K562 (cell line): ENCODE measurements around the gene C16orf96. TPM values are rescaled to one million over a fixed set of nuclear protein-coding genes. Genes with fewer than 3 reads are reported as not detected.
A peak's percentile ranks its signal among the peaks of the same experiment; 100 is the strongest.

ENCODE experiments used
- ATAC-seq: fragments of 200-7000 bp; cut with Tn5 transposase; 3 replicates; pipeline ENCODE4 v1.9.1; 2020; ENCODE audit warnings: moderate library complexity
- BruUV-seq: library from RNA; stranded (reverse); fragments of 400-500 nt; replicated peaks from 2 replicates; lab custom pipeline; 2021; lab: Mats Ljungman, UMichigan
- CTCF ChIA-PET: fragments of 300-600 bp; formaldehyde crosslinking; extraction: SDS; loops from one replicate; lab custom pipeline; 2021; ENCODE audit warnings: low intra/inter-chr PET ratio; lab: Yijun Ruan, JAX
- POLR2A ChIA-PET: fragments of 300-600, 350-650 bp; sonication (Branson Sonifier 250); formaldehyde crosslinking; extraction: SDS; loops from one replicate; lab custom pipeline; 2021; ENCODE audit warnings: antibody characterized with exemption, inconsistent platforms; lab: Yijun Ruan, JAX
- DNase-seq, 4 experiments: peaks; one replicate each; pipeline versions ENCODE4 v3.0.0 to v3.0.0-alpha.2; 2011 to 2018; ENCODE audit warnings: low spot score in 3 of 4, mixed read lengths in 3 of 4; ENCODE audit errors: extremely low read depth in 1 of 4
- FAIRE-seq: peaks from 2 replicates; lab custom pipeline; 2011; peaks lifted over from hg19 to GRCh38; lab: Jason Lieb, UNC
- H2AFZ ChIP-seq: 2 replicates; pipeline ENCODE4 v1.6.0; 2011; ENCODE audit warnings: low read depth, low read length, control low read depth, inconsistent platforms
- H3K27ac ChIP-seq: fragments of 200-600 bp; 3 replicates; pipeline ENCODE4 v1.8.0; 2011; ENCODE audit warnings: low read depth, mild to moderate bottlenecking, control low read depth, inconsistent platforms, low read length, moderate library complexity, mixed read lengths; ENCODE audit errors: extremely low read depth
- H3K27me3 ChIP-seq, 2 experiments: fragments of 300-600 bp in 1 of 2; 2 replicates in 1 of 2; 3 replicates in 1 of 2; pipeline versions ENCODE4 v1.6.0 to v1.8.0; 2011; ENCODE audit warnings: inconsistent platforms in 2 of 2, low read length in 2 of 2, mild to moderate bottlenecking in 1 of 2, mixed read lengths in 1 of 2, moderate library complexity in 1 of 2; ENCODE audit not compliant: control insufficient read depth in 2 of 2, insufficient read depth in 2 of 2
- H3K36me3 ChIP-seq: fragments of 300-600 bp; 3 replicates; pipeline ENCODE4 v1.8.0; 2011; ENCODE audit warnings: mild to moderate bottlenecking, low read length, inconsistent platforms; ENCODE audit not compliant: control insufficient read depth, insufficient read depth
- H3K4me1 ChIP-seq, 2 experiments: fragments of 200-600 bp in 1 of 2; replicated peaks in 1 of 2; 2 replicates in 1 of 2; 3 replicates in 1 of 2; pipeline versions ENCODE4 v1.5.1 to v1.8.0; 2011; ENCODE audit warnings: inconsistent platforms in 2 of 2, low read length in 2 of 2, mild to moderate bottlenecking in 1 of 2, mixed read lengths in 1 of 2, moderate library complexity in 1 of 2; ENCODE audit not compliant: control insufficient read depth in 2 of 2, insufficient read depth in 2 of 2
- H3K4me2 ChIP-seq: 2 replicates; pipeline ENCODE4 v1.6.1; 2011; ENCODE audit warnings: low read length, control low read depth, inconsistent platforms, mixed read lengths; ENCODE audit not compliant: insufficient read depth
- H3K4me3 ChIP-seq: fragments of 200-600 bp; sonication (generic), shearing (Covaris generic); 2 replicates; pipeline ENCODE4 v1.5.1; 2016; ENCODE audit warnings: control low read depth, inconsistent platforms
- H3K79me2 ChIP-seq: fragments of 200-600 bp; 3 replicates; pipeline ENCODE4 v1.8.0; 2011; ENCODE audit warnings: low read length, inconsistent platforms; ENCODE audit not compliant: control insufficient read depth, insufficient read depth
- H3K9ac ChIP-seq, 2 experiments: 2 replicates each; pipeline versions ENCODE4 v1.6.0 to v1.6.1; 2011; ENCODE audit warnings: low read depth in 2 of 2, low read length in 2 of 2, control low read depth in 1 of 2, inconsistent platforms in 1 of 2, mild to moderate bottlenecking in 1 of 2, mixed read lengths in 1 of 2; ENCODE audit not compliant: insufficient read depth in 1 of 2
- H3K9me1 ChIP-seq: one replicate; pipeline ENCODE4 v1.6.0; 2011; ENCODE audit warnings: inconsistent platforms, mild to moderate bottlenecking, low read length, moderate library complexity; ENCODE audit not compliant: control insufficient read depth, insufficient read depth
- H3K9me3 ChIP-seq: replicated peaks from 2 replicates; pipeline ENCODE4 v1.5.1; 2011; ENCODE audit warnings: low read depth, low read length, inconsistent platforms; ENCODE audit not compliant: control insufficient read depth, insufficient read depth
- H4K20me1 ChIP-seq: replicated peaks from 2 replicates; pipeline ENCODE4 v1.6.1; 2011; ENCODE audit warnings: low read length, inconsistent platforms, mixed read lengths; ENCODE audit not compliant: control insufficient read depth, insufficient read depth
- HNRNPL ChIP-seq: fragments of 200-400 bp; formaldehyde crosslinking; IDR thresholded peaks from 2 replicates; pipeline ENCODE4 v1.6.1; 2017; ENCODE audit warnings: low read depth, mild to moderate bottlenecking, low read length
- POLR2AphosphoS5 ChIP-seq: IDR thresholded peaks from 2 replicates; pipeline ENCODE4 v1.6.1; 2011; ENCODE audit warnings: mild to moderate bottlenecking, low read depth, low read length, moderate library complexity; ENCODE audit not compliant: control insufficient read depth, insufficient read depth
- POLR2G ChIP-seq: fragments of 200-400 bp; formaldehyde crosslinking; IDR thresholded peaks from 2 replicates; pipeline ENCODE4 v1.6.1; 2017; ENCODE audit warnings: low read depth, mild to moderate bottlenecking, antibody characterized with exemption, low read length, moderate library complexity
- WGBS: fragments of 100-300 bp; shearing (Covaris generic); methylation state at CpG from one replicate; pipeline ENCODE4 v1.1.6; 2016; ENCODE audit warnings: low coverage, mixed read lengths; ENCODE audit not compliant: insufficient coverage; ENCODE audit errors: missing lambda C conversion rate; 5-methylcytosine and 5-hydroxymethylcytosine counted together
- in situ Hi-C: fragments of 300-500 bp; cut with MboI; formaldehyde crosslinking; loops from 4 replicates; pipeline ENCODE4 v1.15.0; 2018; ENCODE audit warnings: inconsistent platforms, mixed read lengths
- intact Hi-C: fragments of 100-400 bp; cut with micrococcal nuclease; formaldehyde crosslinking; loops from 2 replicates; pipeline ENCODE4 v1.14.2; 2022
- polyA plus RNA-seq, 8 experiments: library from polyadenylated mRNA; depleted of rRNA in 4 of 8; stranded (reverse) in 5 of 8; unstranded in 3 of 8; fragments of >200 nt; fragmentation: Nextera tagmentation in 2 of 8; fragmentation: Illumina TruSeq in 1 of 8; extraction: Ambion mirVana in 2 of 8; extraction: Trizol in 1 of 8; gene quantifications; 2 replicates each; pipeline versions ENCODE4 v1.2.1 to v1.2.3, GENCODE V29; 2011 to 2014; ENCODE audit warnings: inconsistent platforms in 1 of 8, missing spikeins in 1 of 8
- total RNA-seq, 7 experiments: library from RNA; depleted of rRNA in 6 of 7; stranded (reverse); fragments of >200 nt in 6 of 7; fragmentation: Illumina TruSeq in 2 of 7; extraction: Trizol in 2 of 7; gene quantifications; 2 replicates each; pipeline versions ENCODE4 v1.2.1 to v1.2.3, GENCODE V29; 2011 to 2021; ENCODE audit warnings: low replicate concordance in 1 of 7
- TF ChIP-seq, protein P1 (sequence below): fragments of 450-650 bp; IDR thresholded peaks from 2 replicates; pipeline ENCODE4 v1.6.1; 2016; ENCODE audit warnings: mild to moderate bottlenecking

Gene C16orf96
- total and polyA plus RNA-seq, 9 of the 15 experiments (the other 6 are each of a cell fraction or from before 2014, with no cell fraction given) = not detected

DNA sequence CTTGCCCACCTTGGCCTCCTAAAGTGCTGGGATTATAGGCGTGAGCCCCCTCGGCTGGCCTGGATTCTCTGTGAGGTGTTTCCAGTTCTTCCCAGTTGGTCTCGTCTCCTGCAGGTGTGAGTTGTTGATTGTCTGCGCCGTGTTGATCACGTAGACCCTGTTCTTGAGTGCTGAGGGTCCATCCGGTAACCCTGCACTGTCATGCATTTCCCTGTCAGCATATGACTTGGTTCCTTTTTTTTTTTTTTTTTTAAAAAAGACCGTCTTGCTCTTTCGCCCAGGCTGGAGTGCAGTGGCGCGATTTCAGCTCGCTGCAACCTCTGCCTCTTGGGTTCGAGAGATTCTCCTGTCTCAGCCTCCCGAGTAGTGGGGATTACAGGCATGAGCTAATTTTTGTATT, 85.8 kb downstream of the C16orf96 start:
- H2AFZ ChIP-seq = no peak overlapping the region
- H4K20me1 ChIP-seq = peaks cover 4% of the 10 kb centered on the region; the same call in 1 of the 2 replicates
- peaks cover 6% of the 10 kb centered on the region; the same call in 1 of the 3 replicates for H3K36me3 ChIP-seq
- BruUV-seq = no TSS peak
- TF ChIP-seq POLR2AphosphoS5 = no peak
- no peak for TF ChIP-seq HNRNPL
- no peaks in the 10 kb centered on the region for H3K27me3 ChIP-seq
- intact Hi-C loops (no loop called here), in situ Hi-C loops (no loop called here)
- CTCF ChIA-PET = no interaction called here
- peaks cover 0 to 31% of the 10 kb centered on the region in 2 experiments; a peak in 1 of 5 replicates for H3K4me1 ChIP-seq
- no peak overlapping the region for H3K27ac ChIP-seq
- no peak for FAIRE-seq
- peaks cover 41% of the 10 kb centered on the region for H3K79me2 ChIP-seq
- DNase-seq = no peak
- no peak overlapping the region for H3K4me3 ChIP-seq
- H3K4me2 ChIP-seq = no peak overlapping the region
- no peak overlapping the region for H3K9ac ChIP-seq
- H3K9me1 ChIP-seq = no peaks in the 10 kb centered on the region
- POLR2A ChIA-PET = no interaction called here
- H3K9me3 ChIP-seq = no peaks in the 10 kb centered on the region
- ATAC-seq = no peak
- WGBS = 90% methylated on average over 12 of the region's 14 CpGs

DNA sequence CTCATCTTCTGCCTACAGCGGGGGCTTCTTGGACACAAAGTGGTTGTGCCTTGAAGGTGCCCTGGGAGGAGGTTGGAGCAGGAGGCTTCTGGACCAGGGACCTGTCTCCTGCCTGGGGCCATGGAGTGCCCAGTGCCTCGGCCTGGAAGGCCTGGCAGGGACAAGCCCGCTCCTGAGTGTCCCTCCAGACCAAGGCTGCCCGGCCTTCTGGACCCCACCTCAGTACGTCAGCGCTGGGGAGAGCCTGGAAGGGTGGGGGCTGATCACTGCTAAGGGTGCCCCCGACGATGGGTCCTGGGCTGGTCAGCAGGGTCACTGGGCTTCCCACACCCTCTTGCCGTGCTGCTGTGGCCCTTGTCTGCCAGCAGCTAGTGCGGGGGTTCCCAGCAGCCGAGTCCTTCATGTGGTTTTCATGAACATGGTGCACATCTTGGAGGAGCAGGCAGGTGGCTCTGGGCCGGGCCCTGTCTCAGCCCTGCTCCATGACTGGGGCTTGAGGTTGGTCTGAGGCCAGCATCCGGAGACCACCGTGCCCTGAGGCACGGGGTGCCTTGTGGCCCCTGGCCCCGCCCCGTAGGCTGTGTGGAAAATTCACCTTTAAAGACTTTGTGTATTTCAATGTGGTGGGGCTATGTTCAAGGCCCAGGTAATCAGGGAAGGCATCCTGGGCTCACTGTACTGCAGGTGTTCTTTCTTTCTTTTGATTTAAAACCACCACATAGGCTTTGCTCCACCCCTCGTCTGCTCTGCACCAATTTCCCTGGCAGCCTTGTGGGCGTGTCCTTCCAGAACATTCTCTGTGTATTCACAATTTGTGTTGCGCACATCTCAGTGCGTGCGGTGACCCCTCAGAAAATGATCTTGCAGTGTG, 90.9 kb downstream of the C16orf96 start:
- BruUV-seq = no TSS peak
- ATAC-seq = no peak
- no peak for DNase-seq
- H3K4me3 ChIP-seq = no peak overlapping the region
- peaks cover 0 to 15% of the 10 kb centered on the region in 2 experiments; a peak in 3 of 5 replicates for H3K4me1 ChIP-seq
- intact Hi-C loops = no loop called here
- no peaks in the 10 kb centered on the region for H4K20me1 ChIP-seq
- peaks cover 24% of the 10 kb centered on the region; the same call in 1 of the 3 replicates for H3K36me3 ChIP-seq
- no peaks in the 10 kb centered on the region for H3K27me3 ChIP-seq
- H3K79me2 ChIP-seq = peaks cover 38% of the 10 kb centered on the region
- no peak overlapping the region for H2AFZ ChIP-seq
- H3K9me1 ChIP-seq = no peaks in the 10 kb centered on the region
- TF ChIP-seq, protein P1, sequence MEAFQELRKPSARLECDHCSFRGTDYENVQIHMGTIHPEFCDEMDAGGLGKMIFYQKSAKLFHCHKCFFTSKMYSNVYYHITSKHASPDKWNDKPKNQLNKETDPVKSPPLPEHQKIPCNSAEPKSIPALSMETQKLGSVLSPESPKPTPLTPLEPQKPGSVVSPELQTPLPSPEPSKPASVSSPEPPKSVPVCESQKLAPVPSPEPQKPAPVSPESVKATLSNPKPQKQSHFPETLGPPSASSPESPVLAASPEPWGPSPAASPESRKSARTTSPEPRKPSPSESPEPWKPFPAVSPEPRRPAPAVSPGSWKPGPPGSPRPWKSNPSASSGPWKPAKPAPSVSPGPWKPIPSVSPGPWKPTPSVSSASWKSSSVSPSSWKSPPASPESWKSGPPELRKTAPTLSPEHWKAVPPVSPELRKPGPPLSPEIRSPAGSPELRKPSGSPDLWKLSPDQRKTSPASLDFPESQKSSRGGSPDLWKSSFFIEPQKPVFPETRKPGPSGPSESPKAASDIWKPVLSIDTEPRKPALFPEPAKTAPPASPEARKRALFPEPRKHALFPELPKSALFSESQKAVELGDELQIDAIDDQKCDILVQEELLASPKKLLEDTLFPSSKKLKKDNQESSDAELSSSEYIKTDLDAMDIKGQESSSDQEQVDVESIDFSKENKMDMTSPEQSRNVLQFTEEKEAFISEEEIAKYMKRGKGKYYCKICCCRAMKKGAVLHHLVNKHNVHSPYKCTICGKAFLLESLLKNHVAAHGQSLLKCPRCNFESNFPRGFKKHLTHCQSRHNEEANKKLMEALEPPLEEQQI = no peak
- TF ChIP-seq POLR2G = 0 out of 2 replicates have a peak, but pooled peaks have one; percentile 12
- ChIA-PET CTCF (no interaction called here), POLR2A (no interaction called here)
- no peak overlapping the region for H3K27ac ChIP-seq
- in situ Hi-C loops = no loop called here
- H3K4me2 ChIP-seq = no peak overlapping the region
- H3K9ac ChIP-seq = no peak overlapping the region
- no peaks in the 10 kb centered on the region for H3K9me3 ChIP-seq
- FAIRE-seq = no peak
- 95% methylated on average over 19 of the region's 22 CpGs for WGBS
